ENCODE results near the gene RAPGEF1.

GRCh38 chr9:131752231-131752884 lies 12.5 kb upstream of the RAPGEF1 start:
- no peak for TF ChIP-seq TAF1 (IDR thresholded peaks at IDR 0.05; ENCODE audit: low read depth, low read length)
- no peak for TF ChIP-seq POLR2AphosphoS5 (IDR thresholded peaks at IDR 0.05; ENCODE audit: low read depth, low read length)
